ENCODE data around the gene FBXO10.
"Not testable (repeated sequence)": the region's sequence is repeated elsewhere in the genome, so short reads cannot be mapped to it uniquely, and the experiment has no call there.

FBXO10 gene

GRCh38 chr9:37575921-37576721 is at the start of gene FBXO10:
Gene FBXO10 (minus strand): TSS chr9:37576380. CDS start chr9:37541768, 34,612 bp downstream.
- DNase-seq, result no peak

- no peak for DNase-seq
Measured at GRCh38 chr9:37625758-37626147, 49.6 kb upstream of the FBXO10 start.

- no peak for DNase-seq
Measured at GRCh38 chr9:37625036-37625757, 49.0 kb upstream of the FBXO10 start.

- DNase-seq, result no peak
Measured at GRCh38 chr9:37624073-37624472, 47.9 kb upstream of the FBXO10 start.

GRCh38 chr9:37623267-37623666 is 47.1 kb upstream of the FBXO10 start:
- no peak for DNase-seq

GRCh38 chr9:37622462-37622861 is 46.3 kb upstream of the FBXO10 start:
- DNase-seq, result no peak

GRCh38 chr9:37621273-37622121 is 45.3 kb upstream of the FBXO10 start:
- no peak for DNase-seq

- DNase-seq, result no peak
Measured at GRCh38 chr9:37620396-37620795, 44.2 kb upstream of the FBXO10 start.

GRCh38 chr9:37619806-37620205 is 43.6 kb upstream of the FBXO10 start:
- no peak for DNase-seq

GRCh38 chr9:37618817-37619216 is 42.6 kb upstream of the FBXO10 start:
- DNase-seq, result no peak

- no peak for DNase-seq
Measured at GRCh38 chr9:37617832-37618231, 41.7 kb upstream of the FBXO10 start.

- DNase-seq, result no peak
Measured at GRCh38 chr9:37617161-37617560, 41.0 kb upstream of the FBXO10 start.

- DNase-seq, result no peak
Measured at GRCh38 chr9:37611961-37612360, 35.8 kb upstream of the FBXO10 start.

GRCh38 chr9:37611014-37611413 is 34.8 kb upstream of the FBXO10 start:
- no peak for DNase-seq

GRCh38 chr9:37609735-37610397 is 33.7 kb upstream of the FBXO10 start:
- no peak for DNase-seq

GRCh38 chr9:37608250-37608649 is 32.1 kb upstream of the FBXO10 start:
- DNase-seq, result no peak

- no peak for DNase-seq
Measured at GRCh38 chr9:37604296-37604695, 28.1 kb upstream of the FBXO10 start.

GRCh38 chr9:37602817-37603216 is 26.6 kb upstream of the FBXO10 start:
- no peak for DNase-seq

GRCh38 chr9:37602061-37602460 is 25.9 kb upstream of the FBXO10 start:
- not testable (repeated sequence) for DNase-seq

- DNase-seq, result no peak
Measured at GRCh38 chr9:37596504-37596903, 20.3 kb upstream of the FBXO10 start.

GRCh38 chr9:37593883-37594448 is 17.8 kb upstream of the FBXO10 start:
- no peak for DNase-seq
